ENCODE results near the gene MRPL38.

The MRPL38 gene

DNA sequence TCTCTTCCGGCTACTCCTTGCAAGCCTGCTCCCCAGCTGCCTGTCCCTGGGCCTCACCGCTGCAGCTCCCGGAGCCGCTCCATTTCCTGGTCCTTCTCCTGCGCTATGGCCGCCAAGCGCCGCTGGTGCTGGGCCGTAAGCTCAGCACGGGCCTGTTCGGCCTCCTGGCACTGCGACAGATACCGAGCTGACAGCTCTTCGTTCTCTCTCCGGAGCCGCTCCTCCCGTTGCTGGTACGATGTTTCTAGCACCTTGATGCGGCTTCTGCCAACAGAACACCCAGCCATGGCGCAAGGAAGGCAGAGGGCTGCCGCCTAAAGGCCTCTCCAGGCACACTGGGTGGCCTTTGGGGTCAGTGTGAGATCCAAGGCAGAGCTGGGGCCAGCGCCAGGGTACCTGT, 14.9 kb upstream of the MRPL38 start:
- no peak for DNase-seq (ENCODE audit: low read depth in 2 of 2)

DNA sequence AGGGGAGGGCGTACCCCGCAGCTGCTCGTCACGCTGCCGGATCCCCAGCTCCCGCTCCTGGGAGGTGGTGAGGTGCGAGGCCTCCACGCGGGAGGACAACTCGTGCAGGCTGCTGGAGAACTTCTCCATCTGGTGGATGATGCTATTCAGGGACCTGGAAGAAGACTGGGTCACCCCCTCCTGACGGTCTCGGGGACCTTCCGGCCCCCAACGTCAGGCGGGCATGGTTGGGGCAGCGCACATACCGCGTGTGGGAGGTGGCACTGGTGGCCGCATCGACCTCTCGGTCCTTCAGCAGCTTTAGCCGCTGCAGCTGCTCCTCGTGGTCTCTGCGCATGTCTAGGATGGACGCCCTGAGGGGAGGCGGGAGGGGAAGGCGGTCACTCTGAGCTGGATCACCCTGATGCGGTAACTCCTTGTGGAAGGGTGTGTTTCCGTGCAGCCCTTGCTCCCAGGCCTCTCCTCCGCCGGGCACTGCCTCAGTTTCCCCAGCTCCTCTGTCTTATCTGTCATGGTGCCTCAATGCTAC, 13.3 kb upstream of the MRPL38 start:
- no peak for DNase-seq (ENCODE audit: low read depth in 2 of 2)

DNA sequence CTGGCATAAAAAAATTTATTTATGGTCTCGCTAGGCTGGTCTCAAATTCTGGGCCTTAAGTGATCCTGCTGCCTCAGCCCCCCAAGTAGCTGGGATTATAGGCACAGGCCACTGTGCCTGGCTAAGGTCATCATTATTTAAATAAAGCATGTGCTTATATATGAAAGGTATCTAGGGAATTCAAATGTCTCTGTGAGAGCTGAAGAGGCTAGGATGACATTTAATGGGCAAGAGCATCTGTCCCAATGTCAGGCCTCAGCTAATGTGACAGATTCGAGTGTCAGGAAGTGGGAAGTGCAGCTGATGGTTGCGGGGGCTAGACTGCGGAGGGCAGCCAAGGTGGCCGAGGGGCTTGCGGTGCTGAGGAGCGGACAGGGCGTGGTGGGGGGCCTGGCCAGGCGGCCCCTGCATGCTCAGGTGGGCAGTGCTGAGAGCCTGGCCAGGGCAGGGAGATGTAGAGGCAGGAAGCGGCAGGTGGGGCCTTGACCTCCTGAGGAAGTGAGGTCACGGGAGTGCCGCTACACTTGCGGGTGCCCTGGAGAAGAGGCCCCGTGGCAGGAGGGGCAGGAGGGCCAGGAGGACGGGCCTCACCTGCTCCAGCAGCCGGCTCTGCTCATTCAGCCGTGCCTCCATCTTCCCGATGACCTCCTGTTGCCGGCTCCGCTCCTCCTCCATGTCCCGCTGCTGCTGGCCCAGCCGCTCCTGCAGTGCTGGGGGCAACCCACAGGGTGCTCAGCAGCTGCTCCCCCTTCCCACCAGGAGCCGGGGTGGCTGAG, 12.6 kb upstream of the MRPL38 start:
- no peak for DNase-seq (ENCODE audit: low read depth in 2 of 2)

DNA sequence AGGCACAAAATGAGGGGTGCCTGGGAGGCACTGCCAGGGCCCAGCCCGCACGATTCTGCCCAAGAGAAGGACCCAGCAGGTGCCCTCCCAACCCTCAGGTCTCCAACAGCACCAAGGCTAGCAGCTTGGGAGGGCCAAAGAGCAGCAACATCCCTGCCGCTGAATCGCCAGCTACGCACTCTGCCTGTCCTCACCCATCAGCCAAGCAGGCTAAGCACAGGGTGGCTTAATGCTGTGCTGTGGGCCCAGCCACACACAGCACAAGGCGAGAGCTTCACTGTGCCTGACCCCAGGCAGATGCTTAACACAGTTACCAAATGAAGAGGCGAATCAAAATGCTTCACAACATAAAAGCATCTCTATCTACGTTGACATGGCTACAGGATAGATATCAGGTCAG, 10.6 kb upstream of the MRPL38 start:
- no peak for DNase-seq (ENCODE audit: low read depth in 2 of 2)

DNA sequence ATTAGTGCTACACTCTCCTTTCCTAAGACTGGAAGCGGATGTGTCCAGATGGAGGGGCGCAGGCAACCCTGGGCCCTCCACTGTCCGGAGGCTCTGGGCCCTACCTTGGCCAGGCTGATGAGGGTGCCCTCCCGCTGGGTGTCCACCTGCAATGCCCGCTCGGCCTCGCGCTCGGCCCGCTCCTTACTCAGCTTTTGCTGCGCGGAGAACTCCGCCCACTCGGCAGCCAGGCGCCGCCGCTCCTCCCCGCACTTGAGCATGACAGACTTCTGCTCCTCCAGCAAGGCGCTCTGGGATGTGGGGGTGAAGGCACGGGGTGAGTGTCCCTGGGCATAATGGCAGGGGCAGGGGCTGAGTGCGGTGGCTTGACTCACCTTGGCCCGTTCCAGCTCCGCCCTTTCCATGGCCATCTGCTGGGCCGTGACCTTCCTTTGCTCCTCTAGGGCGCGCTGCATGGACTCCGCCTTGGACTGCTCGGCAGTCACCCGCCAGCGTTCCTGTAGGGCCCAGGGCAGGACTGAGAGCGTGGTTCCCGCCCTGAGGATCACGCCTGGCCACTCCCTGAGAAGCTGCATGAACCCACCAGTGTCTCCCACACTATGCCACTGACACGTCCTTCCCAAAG, 10.1 kb upstream of the MRPL38 start:
- no peak for DNase-seq (ENCODE audit: low read depth in 2 of 2)

DNA sequence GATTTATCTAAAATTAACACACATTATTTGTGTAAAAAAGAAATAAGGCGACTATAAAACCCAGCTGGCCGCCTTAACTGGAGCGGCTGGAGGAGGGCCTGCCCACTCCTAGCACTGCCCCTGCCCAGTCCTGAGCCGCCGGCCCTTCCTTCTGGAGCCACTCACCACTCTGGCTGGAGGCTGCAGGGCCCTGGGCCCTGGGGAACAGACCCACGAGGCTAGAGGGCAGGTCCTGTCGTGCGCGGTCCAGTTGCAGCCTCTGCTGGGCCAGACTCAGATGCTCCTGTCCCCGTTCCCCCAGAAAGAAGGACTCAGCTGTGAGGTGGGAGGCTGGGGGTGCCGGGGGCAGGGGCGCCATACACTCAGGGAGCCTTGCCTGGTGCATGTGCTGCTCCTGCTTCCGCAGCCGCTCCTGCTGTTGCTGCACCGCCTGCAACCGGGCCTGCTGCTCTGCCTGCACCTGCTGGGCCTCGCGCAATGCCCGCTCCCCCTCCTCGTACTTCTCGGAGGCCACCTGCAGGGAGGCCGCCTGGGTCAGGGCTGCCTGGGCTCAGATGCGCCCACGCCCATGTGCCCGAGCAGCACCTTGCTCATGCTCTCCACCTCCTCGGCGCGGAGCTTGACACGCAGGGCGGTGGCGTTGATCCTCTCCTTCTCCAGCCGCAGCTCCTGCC, 9.0 kb upstream of the MRPL38 start:
- DNase-seq (ENCODE audit: low read depth in 2 of 2) = no peak

DNA sequence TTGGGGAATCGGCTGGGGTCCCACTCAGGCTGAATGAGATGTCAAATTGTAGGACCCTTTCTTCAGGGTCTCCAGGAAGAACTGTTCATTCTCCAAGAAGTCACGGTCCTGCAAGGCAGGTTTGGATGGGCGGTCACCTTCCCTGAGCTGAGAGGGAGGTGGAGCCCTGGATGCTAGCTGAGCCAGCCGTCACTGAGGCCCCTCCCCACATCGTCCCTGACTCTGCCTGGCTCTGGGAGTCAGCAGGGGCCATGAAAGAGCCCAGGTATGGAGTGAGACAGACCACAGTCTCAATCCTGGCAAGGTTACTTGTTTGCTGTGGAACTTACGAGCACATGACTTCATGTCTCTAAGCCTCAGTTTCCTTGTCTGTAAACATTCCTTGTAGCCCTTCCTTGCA, 6.0 kb upstream of the MRPL38 start:
- DNase-seq (ENCODE audit: low read depth in 2 of 2) = no peak

DNA sequence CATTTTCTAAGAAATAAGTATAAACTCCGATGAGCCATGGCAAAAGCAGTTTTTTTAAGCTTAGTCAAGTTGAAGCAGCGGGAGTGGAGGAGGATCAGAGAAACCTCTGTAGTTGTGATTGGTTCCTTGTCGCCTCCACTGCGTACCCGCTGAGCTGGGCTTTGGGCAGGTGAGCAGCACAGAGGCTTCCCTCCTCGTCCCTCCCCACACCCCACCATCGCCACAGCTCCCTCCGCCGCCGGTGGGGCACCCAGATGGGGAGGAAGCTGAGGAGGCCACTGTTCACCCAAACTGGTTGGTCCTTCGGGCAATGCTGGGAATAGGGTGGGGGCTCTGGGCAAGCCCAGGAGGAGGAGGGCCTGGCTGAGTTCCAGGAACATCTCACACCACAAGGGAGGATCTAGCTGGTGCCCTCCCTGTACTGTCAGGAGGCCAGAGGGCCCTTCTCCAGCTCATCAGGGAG, 5.2 kb upstream of the MRPL38 start:
- no peak for DNase-seq (ENCODE audit: low read depth in 2 of 2)

DNA sequence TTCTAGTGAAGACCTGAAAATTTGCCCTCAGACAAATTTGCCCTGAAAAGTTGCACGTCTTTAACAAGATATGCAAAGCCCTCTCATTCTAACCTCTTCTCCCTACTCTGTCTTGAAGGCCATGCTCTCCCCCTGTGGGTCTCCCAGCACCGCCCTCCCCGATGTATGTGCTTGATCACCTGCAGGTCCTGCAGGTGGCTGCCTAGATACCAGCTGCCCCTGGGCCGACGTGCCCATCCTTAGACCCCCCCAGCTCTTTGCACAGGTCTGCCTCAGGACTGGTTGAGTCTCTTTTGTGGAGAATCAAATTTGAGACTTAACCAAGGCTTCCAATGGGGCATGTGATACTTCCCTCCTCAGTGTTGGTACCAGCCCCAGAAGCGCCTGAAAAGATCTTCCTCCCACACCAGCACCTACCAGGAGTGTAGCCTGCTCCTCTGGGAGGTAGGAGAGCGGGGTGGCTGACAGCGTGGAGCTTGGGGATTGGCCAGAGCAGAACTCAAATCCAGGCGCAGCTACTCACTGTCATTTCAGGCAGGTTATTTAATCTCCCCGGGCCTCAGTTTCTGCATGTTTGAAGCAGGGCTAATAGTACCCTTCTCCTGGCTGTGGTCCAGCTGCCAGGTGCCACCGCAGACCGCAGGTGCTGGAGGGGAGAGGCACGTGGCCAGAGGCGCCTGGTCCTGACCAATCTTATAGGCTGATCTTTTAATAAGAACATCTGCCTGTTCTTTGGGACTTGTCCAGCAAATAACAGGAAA, 4.5 kb upstream of the MRPL38 start:
- DNase-seq (ENCODE audit: low read depth in 2 of 2) = no peak

DNA sequence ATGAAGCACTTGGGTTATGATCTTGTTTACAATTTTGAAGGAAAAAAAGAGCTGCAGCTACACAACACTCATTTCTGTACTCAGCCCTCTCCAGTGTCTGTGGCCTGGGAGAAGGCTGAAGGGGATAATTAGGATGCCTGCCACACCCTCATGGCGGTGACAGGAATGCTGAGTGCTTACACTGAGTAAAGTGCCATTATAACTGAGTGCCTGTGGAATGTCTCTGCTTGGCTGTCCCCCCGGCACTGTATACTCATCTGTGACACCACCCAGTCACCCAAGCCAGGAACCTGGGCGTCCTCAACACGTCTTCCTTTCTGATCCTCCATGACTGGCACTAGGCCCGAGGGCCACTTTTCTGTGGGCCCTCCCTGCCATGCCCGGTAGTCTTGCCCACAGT, 3.5 kb upstream of the MRPL38 start:
- DNase-seq (ENCODE audit: low read depth in 2 of 2) = no peak

DNA sequence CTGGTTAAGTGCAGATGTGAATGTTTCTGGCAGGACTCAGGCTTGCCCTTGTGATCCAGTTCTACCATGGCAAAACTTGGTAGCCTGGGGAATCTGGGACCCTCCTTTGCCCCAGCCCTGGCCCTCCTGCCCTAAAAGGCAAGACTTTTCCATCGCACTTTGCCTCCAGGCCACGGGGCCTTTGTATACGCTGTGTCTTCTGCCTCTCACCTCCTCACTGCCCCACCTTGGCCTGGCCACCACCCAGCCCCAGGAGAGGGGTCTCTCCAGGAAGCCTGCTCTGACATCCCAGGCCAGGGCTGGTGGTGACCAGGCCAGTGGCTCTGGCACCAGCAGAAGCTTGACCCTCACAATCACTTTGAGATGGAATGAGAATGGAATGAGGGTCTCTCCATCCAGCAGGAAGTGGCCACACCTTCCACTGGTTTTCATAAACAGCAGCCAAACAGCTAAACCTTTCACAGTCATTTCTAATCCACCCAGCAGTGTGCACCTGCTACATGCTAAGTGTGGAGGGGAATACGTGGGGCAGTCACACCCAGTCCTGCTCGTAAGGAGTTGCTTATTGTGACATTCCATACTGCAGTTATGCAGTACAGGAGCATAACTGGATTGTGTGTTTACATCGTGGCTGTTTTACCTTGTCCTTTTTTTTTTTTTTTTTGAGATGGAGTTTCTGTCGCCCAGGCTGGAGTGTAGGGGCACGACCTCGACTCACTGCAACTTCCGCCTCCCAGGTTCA, 1.6 kb upstream of the MRPL38 start:
- DNase-seq (ENCODE audit: low read depth in 2 of 2) = no peak

DNA sequence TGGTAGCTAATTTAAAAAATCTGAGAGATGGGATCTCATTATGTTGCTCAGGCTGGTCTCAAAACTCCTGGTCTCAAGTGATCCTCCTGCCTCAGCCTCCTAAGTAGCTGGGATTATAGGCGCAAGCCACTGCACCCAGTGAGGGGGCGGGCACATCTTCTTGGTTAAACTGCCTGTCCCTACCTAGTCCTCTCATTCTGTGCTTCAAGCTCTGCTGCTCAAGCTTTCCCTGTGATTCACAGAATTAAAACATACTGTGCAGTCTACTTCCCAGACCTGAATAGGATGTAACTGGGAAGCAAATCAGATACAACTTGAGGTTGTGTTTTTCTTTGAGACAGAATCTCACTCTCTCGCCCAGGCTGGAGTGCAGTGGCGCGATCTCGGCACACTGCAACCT, 2.3 kb downstream of the MRPL38 start:
- DNase-seq (ENCODE audit: low read depth in 2 of 2) = no peak

DNA sequence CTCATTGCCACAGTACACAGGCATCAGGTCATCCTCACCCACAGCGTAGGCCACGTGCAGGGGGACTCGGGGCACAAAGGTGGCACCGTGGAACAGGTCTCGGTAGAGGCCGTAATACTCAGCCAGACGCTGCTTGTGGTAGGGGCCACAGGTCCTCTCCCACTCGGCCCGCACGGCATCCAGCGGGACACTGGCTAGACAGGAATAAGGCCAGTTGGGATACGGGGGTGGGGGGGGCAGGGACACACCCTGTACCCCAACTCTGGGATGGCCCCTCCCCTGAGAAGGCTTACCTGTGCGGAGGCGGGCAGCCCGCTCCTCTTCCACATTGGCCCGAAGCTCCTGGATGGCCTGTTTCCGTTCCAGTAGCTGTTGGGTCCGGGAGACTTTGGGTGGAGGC, 3.0 kb downstream of the MRPL38 start:
- no peak for DNase-seq (ENCODE audit: low read depth in 2 of 2)

DNA sequence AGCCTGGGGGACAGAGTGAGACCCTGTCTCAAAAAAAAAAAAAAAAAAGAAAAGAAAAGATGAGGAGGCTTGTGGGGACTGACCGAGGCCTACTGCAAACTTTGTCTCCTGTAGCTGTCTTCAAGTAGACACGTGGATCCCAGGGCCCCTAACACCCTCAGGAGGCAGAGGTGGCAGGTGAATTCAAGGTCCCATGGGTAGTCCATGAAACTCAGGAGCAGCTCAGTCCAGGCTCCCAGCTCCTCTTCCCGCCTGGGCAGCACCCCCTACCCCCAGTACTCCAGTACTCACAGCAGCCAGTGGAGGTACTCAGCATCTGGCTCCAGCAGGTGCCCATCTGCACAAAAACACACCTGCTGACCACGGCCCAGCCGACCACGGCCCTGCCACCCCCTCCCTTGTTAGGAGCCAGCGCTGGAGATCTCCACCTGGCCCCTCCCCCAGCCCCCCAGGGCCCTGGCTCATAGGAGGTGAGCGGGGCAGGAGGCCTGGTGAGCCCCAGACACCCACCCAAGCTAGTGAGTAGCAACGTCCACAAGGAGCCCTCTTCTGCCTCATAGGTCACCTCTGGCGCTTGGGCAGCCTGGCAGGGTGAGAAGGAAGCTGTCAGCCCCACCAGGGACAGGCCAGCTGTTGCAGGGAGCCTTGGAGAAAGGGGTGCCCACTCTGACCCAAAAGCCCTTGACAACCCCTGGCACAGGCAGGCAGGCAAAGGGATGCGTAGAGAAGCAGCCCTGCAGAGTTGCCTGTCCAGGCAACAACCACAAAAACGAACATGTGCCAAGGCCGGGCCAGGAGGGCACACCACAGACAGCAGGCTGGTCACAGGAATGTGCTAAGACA, 3.8 kb downstream of the MRPL38 start:
- DNase-seq (ENCODE audit: low read depth in 2 of 2) = no peak

DNA sequence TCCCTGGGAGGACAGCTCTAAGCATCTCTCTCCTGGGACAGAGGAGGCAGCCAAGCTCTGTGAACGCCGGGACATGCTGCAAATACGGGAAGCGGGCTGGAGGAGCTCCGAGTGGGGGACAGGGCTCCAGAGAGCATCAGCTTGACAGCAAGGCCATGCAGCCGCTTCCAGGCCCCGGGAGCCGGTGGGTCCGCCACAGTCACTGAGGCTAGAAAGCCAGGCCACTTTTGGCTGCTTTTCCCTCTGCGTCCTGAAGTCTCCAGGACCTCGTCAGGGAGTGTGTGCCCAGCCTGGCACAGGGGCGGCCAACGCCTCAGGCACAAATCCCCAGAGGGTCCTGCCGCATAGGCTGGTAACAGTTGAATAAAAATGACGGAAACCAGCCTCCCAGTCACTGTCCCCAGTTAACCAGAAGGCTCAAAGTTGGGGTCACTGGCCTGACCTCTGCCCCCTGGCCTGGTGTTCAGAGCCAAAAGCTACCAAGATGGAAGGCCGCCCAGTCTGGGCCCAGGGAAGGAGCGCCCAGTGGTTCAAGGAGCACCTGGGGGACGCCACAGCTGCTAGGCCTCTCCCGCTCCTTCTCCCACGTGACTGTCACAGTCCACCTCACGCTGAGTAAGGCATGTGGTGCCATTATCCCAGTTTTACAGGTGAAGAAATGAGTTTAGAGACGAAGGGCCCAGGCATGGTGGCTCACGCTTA, 4.8 kb downstream of the MRPL38 start:
- no peak for DNase-seq (ENCODE audit: low read depth in 2 of 2)

DNA sequence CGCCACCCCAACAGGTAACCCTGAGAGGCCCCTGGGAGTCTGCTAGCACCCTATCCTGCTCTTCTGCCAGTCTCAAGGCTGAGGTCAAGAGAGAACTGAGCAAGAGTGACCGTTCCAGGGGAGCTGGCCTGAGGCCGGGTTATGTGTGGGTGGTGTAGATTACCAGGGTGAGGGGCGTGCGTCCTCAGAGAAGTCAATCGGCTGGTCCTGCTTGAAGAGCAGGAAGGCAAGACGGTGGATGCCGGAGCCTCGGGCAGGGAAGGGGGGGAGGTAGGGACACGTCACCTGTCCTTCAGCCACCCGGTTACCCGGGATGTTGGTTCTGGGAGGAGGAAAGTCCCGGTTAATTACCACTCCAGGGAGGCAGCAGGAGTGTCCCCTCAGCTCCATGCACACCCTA, 5.3 kb downstream of the MRPL38 start:
- DNase-seq (ENCODE audit: low read depth in 2 of 2) = no peak

DNA sequence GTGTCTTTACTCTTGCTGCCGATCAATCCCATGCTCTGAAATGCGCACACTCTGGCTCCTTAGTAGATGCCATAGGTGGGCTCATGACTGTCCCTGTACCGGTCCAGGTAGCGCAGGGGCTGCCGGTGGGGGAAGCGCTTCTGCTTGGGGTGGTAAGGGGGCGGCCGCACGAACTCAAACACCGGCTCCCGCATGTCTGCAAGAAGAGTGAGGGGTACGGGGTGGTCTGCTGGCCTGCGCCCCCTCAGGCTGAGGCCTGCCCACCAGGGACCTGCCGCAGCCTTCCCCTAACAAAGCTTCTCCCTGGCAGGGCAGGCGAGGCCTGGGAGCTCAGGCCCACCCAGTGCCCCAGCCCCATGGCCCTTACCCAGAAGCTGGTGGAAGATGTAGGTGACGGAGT, 5.9 kb downstream of the MRPL38 start:
- no peak for DNase-seq (ENCODE audit: low read depth in 2 of 2)

DNA sequence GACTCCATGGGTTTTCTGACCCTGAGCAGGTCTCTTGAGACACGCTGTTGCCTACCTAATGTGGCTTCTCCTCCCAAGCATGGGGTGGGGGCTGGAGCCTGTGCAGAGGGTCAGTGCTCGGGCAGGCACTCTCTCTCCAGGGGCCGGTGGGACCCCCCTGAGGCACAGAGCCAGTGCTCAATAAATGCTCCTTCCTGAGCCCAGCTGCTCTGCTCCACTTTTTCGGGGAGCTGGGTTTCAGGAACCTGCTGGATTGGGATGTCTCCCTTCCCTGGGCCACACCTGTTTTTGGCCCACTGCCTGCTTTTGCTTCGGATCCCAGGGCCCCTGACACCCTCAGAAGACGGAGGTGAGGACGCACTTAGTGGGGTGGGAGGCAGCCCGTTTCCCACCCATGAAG, 6.6 kb downstream of the MRPL38 start:
- no peak for DNase-seq (ENCODE audit: low read depth in 2 of 2)

DNA sequence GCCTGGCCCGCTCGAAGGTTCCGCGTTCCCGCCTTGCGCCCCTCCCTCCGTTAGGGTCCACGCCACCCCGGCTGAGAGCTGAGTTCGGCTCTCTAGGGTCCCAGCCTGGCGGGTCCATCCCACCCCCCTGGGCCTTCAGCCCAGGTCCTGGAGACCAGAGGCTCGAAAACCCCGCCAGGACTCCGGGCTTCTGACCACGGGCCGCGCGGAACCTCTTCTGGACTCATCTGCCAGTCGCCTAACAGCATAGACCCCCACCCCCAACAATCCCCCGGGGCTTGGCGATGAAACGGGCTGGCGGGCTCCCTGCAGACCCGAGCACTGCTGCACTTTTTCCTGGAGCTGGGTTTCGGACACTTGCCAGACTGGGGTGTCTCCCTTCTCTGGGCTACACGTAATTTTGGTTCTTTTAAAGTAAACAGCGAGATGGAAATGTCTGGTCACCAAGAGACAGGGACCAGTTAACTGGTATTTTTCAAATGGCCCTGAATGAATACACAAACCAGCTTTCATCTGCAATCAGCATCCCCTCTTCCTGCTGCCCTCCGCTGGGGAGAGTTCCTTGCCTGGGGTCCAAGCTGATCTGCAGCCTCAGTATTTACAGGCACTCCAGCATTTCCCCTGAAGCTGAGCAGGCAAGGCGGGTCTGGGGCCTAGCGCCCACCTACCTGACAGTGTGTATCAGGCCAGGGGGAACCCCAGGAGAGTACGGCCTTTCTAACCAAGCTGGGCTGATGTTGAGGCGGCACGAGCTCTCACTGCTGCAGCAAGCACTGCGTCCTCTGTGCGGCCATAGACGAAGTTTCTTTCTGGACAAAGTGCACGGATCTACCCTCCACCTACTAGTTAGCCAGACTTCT, 7.3 kb downstream of the MRPL38 start:
- DNase-seq (ENCODE audit: low read depth in 2 of 2) = no peak

Measured in stimulated activated CD8-positive, alpha-beta memory T cell treated with anti-CD3 and anti-CD28 coated beads, Interleukin-7, amount 100 ng/mL, for 1 hour (primary cell).